Left hindlimb (tissue), 1 donor: ENCODE data around the gene RSPH10B2.
"Not testable (repeated sequence)": the region's sequence is repeated elsewhere in the genome, so short reads cannot be mapped to it uniquely, and the experiment has no call there.

ENCODE experiments used
- DNase-seq: peaks from one replicate; pipeline ENCODE4 v3.0.0-alpha.2; 2018

Gene RSPH10B2

DNA sequence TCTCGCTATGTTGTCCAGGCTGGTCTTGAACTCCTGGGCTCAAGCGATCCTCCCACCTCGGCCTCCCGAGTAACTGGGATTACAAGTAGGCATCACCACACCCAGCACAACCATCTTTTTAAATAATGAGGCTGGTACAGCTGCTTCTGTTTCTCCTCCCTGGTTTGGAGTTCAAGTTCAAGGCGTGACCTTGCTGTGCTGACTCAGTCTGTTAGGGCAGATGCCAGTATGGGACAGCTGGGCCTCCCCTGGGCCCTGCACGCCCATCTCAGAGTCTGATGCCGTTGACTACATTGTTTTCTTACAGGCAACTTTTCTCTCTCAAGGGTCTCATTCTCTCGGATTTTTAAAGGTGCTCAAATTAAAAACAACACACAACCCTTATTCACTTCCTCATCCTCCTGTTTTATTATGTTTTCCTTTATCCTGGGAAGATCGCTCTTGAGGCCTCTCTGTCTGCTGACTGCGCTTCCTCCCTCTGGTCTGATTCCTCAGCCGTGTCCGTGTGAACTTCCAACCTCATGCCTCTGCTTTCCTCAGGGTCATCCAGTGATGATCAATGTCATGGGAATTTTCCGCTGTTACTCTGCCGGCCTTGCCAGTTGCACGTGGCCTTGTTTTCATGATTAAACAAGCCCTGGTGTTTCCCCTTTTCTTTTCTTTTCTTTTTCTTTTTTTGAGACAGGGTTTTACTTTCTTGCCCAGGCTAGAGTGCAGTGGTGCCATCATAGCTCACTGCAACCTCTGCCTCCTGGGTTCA, 38.4 kb downstream of the RSPH10B2 start:
- DNase-seq = not testable (repeated sequence)

GRCh38 chr7:6794276-6794675, 40.4 kb downstream of the RSPH10B2 start:
- DNase-seq = not testable (repeated sequence)

DNA sequence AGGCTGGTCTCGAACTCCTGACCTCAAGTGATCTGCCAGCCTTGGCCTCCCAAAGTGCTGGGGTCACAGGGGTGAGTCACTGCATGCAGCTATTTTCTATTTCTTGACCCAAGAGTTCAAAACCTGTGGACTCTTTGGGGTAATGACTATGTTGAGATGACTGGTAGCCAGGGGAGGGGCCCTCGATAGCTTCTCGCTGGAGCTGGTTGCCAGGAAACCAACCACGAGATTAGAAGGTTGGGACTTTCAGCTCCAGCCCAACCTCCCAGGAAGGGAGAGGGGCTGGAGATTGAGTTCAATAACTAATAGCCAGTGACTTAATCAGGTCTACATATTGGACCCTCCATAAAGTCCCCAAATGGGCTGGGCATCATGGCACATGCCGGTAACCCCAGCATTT, 43.3 kb downstream of the RSPH10B2 start:
- DNase-seq = not testable (repeated sequence)

DNA sequence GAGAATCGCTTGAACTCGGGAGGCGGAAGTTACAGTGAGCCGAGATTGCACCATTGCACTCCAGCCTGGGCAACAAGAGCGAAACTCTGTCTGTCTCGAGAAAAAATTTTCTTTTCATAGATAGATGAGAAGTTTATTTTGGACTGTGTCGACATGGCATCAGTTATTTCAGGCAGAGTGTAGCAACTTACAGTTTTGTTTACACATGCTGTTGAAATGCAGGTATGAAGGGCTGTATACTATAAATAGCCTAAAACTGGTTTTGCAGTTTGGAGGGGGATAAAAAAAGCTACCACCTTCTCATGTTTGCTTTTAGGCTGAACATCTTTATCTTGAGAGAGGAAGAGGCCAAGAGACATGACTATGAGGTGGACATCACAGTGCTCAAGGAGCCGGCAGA, 44.1 kb downstream of the RSPH10B2 start:
- not testable (repeated sequence) for DNase-seq

DNA sequence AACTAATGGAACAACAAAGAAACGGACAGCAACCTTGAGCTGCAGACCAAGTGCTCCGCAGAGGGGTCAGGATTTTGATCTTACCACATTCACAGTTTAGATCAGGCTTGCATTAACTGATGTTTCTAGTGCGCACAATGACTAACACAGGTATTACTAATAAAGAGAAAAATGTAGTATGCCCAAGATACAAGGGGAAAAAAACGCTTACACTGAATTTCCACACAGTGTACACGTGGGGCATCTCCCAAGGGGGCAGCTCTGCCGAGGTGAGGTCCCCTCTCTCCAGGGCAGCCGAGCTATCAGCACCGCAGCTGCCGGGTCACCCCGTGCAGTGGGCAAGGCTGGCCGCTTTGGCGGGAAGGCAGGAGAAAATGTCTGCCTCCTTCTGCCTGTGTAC, 46.0 kb downstream of the RSPH10B2 start:
- DNase-seq = not testable (repeated sequence)

DNA sequence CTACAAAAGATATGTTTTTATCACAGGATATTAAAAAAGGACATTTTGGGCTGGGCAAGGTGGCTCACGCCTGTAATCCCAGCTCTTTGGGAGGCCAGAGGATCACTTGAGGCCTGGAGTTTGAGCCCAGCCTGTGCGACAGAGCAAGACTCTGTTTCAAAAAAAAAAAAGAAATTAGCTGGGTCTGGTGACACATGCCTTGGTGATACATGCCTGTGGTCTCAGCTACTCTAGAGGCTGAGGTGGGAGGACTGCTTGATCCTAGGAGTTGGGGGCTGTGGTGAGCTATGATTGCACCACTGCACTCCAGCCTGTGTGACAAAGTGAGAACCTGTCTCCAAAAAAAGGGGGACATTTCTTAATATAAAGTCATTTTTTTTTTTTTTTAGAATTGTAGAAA, 46.4 kb downstream of the RSPH10B2 start:
- not testable (repeated sequence) for DNase-seq

GRCh38 chr7:6807393-6807918, 53.6 kb downstream of the RSPH10B2 start:
- not testable (repeated sequence) for DNase-seq

DNA sequence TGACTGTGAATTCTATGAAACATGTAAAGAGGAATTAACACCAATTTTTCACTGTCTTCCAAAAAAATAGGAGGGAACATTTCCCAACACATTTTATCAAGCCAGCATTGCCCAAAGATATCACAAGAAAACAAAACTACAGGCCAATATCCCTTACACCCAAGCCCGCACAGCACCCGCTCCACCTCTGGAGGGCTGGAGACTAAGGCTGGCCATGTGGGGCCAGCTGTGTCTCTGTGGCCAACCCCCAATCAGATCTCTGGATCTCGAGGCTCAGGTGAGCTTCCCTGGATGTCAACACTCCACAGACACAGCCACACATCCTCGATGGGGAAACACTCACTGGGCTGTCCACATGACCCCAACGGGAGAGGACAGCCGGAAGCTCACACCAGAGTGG, 54.1 kb downstream of the RSPH10B2 start:
- DNase-seq = not testable (repeated sequence)

- DNase-seq = not testable (repeated sequence)
These were observed 59.1 kb downstream of the RSPH10B2 start for GRCh38 chr7:6813011-6813410.

GRCh38 chr7:6815470-6815869, 61.6 kb downstream of the RSPH10B2 start:
- not testable (repeated sequence) for DNase-seq

DNA sequence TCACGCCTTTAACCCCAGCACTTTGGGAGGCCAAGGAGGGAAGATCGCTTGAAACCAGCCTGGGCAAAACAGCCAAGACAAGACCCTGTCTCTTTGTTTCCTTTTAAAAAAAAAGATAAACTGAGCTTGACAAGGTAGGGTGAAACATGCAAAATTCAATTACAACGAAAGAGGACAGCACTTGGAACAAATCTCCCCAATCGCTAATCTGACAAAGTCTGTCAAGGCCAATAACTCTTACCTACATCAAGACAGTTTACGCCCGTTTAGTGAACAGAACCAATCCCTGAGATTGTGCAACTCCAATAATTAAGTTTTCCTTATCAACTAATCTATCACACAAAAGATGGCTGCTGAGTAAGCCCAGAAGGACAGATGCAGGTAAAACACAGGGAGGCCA, 67.7 kb downstream of the RSPH10B2 start:
- not testable (repeated sequence) for DNase-seq

DNA sequence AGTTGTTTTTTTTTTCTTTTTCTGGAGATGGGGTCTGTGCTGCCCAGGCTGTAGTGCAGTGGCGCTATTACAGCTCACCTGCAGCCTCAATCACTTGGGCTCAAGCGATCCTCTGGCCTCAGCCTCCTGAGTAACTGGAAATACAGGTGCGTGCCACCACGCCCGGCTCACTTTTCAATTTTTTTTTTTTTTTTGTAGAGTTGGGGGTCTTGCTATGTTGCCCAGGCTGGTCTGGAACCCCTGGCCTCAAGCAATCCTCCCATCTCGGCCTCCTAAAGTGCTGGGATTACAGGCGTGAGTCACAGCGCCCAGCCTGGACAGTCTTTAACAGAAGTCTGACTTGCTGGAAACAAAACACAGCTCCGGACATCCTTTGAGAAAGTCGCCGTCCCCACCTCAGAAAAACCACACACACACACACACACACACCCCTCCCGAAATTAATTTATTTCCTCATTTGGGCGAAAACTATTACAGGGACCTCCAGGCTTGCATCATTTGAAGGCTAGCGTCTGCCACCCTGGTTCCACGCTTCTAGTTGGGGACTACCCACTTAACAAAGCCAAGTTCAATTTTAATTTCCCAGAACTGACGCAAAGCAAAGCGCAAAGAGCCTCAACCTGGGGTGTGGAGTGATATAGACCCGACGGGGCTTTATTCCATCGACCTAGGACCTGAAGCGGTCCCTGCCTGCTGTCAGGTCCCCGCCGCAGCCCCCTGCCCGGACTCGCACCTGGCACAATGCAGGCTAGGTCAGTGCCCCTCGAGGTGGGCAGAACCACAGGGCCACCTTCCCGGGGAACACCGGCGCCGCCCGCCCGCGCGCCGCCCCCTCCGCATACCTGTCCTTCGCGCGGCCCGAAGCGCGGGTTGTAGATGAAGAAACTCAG, 71.6 kb downstream of the RSPH10B2 start:
- DNase-seq = not testable (repeated sequence)

GRCh38 chr7:6826151-6826550, 72.2 kb downstream of the RSPH10B2 start, which contains the start of gene CCZ1B:
Gene CCZ1B, minus strand, starts transcription at chr7:6826275. Its CDS starts 78 bp downstream, at chr7:6826197.
- DNase-seq = peak; percentile 87

DNA sequence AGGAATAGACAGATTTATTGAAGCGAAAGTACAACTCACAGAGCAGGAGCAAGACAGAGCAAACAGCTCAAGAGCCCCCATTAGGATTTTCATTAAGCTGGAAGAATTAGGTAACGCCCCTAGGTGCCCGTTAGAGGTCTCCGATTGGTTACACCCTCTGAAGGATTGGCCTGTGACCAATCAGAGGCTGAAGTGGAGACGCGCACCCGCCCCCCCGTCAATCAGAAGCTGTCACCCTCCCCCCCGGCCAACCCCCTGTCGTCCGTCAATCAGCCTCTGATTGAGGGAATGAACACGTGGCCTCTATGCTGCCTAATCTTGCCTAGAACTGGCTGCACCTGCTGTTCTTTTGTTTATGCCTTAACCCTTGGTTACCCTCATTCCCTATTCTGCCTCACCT, 73.3 kb downstream of the RSPH10B2 start:
- DNase-seq = not testable (repeated sequence)

GRCh38 chr7:6829616-6830015, 75.7 kb downstream of the RSPH10B2 start:
- DNase-seq = not testable (repeated sequence)

GRCh38 chr7:6830026-6830425, 76.1 kb downstream of the RSPH10B2 start:
- not testable (repeated sequence) for DNase-seq

- no peak for DNase-seq
These were observed 77.3 kb downstream of the RSPH10B2 start for GRCh38 chr7:6831018-6831725.

DNA sequence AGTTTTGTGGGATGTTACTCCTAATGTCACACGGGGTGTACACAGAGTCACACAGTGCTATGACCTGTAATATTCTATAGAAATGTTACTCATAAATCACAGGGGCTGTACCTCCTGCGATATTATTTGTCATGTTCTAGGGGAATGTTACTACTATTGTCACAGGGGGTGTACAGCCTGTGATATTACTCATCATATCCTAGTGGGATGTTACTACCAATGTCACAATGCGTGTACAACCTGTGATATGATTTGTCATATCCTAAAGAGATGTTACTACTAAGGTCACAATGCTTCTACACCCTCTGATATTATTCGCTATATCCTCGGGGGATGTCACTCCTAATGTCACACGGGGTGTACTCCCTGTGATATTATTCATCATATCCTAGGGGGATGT, 79.7 kb downstream of the RSPH10B2 start:
- no peak for DNase-seq

- not testable (repeated sequence) for DNase-seq
These were observed 81.6 kb downstream of the RSPH10B2 start for GRCh38 chr7:6835521-6835920.

GRCh38 chr7:6837081-6837480, 83.2 kb downstream of the RSPH10B2 start:
- DNase-seq = not testable (repeated sequence)

DNA sequence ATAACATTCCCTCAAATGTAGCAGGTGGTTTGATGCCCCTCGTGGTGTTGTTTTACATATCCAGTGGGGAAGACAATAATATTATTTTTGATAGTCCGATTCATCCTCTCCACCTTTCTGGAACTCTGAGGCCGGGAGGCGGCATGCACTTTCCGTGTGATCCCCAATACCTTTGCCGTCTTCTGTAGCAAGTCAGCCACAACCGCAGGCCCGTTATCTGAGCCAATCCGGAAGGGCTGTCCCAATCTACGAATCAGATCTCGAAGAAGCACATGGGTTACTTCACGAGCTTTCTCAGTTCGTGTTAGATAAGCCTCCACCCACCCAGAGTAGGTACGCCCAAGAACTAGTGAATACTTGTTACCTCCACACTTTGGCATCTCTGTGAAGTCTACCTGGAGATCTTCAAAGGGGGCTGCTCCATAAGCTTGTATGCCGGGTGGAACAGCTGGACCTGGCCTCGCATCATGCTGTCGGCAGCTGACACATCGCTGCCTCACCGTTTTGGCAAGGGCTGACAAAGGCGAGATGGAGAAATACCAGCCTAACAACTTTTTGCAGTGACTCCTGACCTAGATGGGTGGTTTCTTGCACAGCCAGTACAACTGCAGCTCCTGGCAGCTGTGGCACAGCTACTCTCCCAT, 88.5 kb downstream of the RSPH10B2 start:
- DNase-seq = not testable (repeated sequence)

- not testable (repeated sequence) for DNase-seq
These were observed 89.2 kb downstream of the RSPH10B2 start for GRCh38 chr7:6843092-6843491.
